NCI-H1105 treated with DMSO at 0.1 percent for 48 hours (cell line): ENCODE measurements around the gene FCHSD2.
"Not testable (repeated sequence)": the region's sequence is repeated elsewhere in the genome, so short reads cannot be mapped to it uniquely, and the experiment has no call there.

Experiments used
- DNase-seq: peaks from one replicate; lab custom pipeline; 2025; lab: John Stamatoyannopoulos, UW

Gene FCHSD2

GRCh38 chr11:72926076-72926475 is 216.0 kb downstream of the FCHSD2 start:
- no peak for DNase-seq

GRCh38 chr11:72925656-72926055 is 216.5 kb downstream of the FCHSD2 start:
- no peak for DNase-seq

GRCh38 chr11:72924568-72925190 is 217.4 kb downstream of the FCHSD2 start:
- no peak for DNase-seq

GRCh38 chr11:72921028-72921716 is 220.9 kb downstream of the FCHSD2 start:
- DNase-seq: no peak

GRCh38 chr11:72920001-72920400 is 222.1 kb downstream of the FCHSD2 start:
- DNase-seq: no peak

GRCh38 chr11:72918851-72919250 is 223.3 kb downstream of the FCHSD2 start:
- DNase-seq: no peak

- no peak for DNase-seq
These were observed 229.9 kb downstream of the FCHSD2 start for GRCh38 chr11:72912253-72912652.

GRCh38 chr11:72909558-72910388 is 232.3 kb downstream of the FCHSD2 start:
- not testable (repeated sequence) for DNase-seq

- DNase-seq: no peak
These were observed 234.0 kb downstream of the FCHSD2 start for GRCh38 chr11:72908032-72908676.

- no peak for DNase-seq
These were observed 238.1 kb downstream of the FCHSD2 start for GRCh38 chr11:72904016-72904415.

- no peak for DNase-seq
These were observed 240.7 kb downstream of the FCHSD2 start for GRCh38 chr11:72901374-72901773.

GRCh38 chr11:72900013-72900412 is 242.1 kb downstream of the FCHSD2 start:
- no peak for DNase-seq

GRCh38 chr11:72899238-72899637 is 242.9 kb downstream of the FCHSD2 start:
- DNase-seq: no peak

- no peak for DNase-seq
These were observed 244.6 kb downstream of the FCHSD2 start for GRCh38 chr11:72897506-72897905.

GRCh38 chr11:72896431-72896830 is 245.7 kb downstream of the FCHSD2 start:
- DNase-seq: no peak

- no peak for DNase-seq
These were observed 251.2 kb downstream of the FCHSD2 start for GRCh38 chr11:72890881-72891280.

GRCh38 chr11:72886619-72887018 is 255.5 kb downstream of the FCHSD2 start:
- DNase-seq: no peak

- no peak for DNase-seq
These were observed 256.1 kb downstream of the FCHSD2 start for GRCh38 chr11:72885749-72886609.

GRCh38 chr11:72876147-72876546 is 266.0 kb downstream of the FCHSD2 start:
- DNase-seq: no peak

GRCh38 chr11:72875736-72876135 is 266.4 kb downstream of the FCHSD2 start:
- DNase-seq: no peak

- DNase-seq: no peak
These were observed 270.1 kb downstream of the FCHSD2 start for GRCh38 chr11:72872012-72872411.
